Dermis blood vessel endothelial cell (primary cell): Measurements from ENCODE around the gene TUBB2B. TPM values are rescaled to one million over a fixed set of nuclear protein-coding genes. Genes with fewer than 3 reads are reported as not detected.

ENCODE experiments used
- DNase-seq: peaks from one replicate; pipeline ENCODE4 v3.0.0; 2010
- total RNA-seq: library from RNA; depleted of rRNA; stranded (reverse); fragments of >200 nt; gene quantifications from 2 replicates; pipeline ENCODE4 v1.2.3, GENCODE V29; 2014

Gene TUBB2B
- 6.7 and 9.7 TPM in 2 replicates for total RNA-seq

GRCh38 chr6:3227363-3228045 is at the start of gene TUBB2B:
TUBB2B (minus strand) TSS chr6:3227653; CDS start chr6:3227543, 110 bp downstream.
- DNase-seq = no peak

GRCh38 chr6:3277251-3277650 is 49.8 kb upstream of the TUBB2B start:
- DNase-seq = no peak

GRCh38 chr6:3276174-3277167 is 49.0 kb upstream of the TUBB2B start:
- no peak for DNase-seq

DNA sequence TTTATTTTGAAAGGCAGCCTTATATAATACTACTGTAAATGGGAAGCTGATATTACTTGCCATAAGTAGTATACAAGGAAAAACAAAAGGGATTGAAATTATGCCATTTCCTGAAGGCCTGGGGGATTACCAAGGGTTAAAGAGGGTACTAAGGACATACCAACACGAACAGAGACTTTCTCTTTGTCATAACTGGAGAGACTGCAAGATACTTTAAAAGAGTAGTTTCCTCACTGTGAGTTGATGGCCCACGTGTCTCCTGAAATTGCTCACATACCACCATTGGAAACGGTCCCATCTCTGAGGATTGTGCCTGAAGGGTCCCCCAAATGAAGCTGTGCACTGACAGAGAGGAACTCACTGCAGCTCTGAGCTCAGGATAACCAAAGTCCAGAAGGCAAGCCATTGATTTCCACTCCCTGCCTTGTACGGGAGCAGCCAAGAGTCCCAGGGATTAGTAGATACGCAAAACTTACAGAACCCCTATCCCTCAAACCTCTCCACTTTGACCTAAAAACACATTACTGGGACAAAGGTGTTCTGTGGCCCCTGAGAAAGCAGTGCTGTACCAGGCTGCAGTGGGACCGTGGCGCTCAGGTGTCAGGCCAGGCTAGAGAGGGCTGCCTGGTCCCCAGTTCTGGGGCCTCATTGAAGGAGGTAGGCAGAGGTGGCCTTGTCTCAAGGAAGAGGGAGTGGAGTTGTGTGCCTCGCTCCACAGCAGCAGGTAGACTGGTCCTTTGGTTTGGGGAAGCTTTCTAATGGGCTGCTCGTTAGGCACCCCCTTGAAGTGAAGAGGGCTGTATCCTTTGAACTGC is 46.5 kb upstream of the TUBB2B start:
- no peak for DNase-seq

GRCh38 chr6:3272911-3273547 is 45.6 kb upstream of the TUBB2B start:
- DNase-seq = no peak

- no peak for DNase-seq
Measured at GRCh38 chr6:3271756-3272155, 44.3 kb upstream of the TUBB2B start.

GRCh38 chr6:3270258-3270657 is 42.8 kb upstream of the TUBB2B start:
- DNase-seq = no peak

- no peak for DNase-seq
Measured at GRCh38 chr6:3269281-3269975, 42.0 kb upstream of the TUBB2B start.

DNA sequence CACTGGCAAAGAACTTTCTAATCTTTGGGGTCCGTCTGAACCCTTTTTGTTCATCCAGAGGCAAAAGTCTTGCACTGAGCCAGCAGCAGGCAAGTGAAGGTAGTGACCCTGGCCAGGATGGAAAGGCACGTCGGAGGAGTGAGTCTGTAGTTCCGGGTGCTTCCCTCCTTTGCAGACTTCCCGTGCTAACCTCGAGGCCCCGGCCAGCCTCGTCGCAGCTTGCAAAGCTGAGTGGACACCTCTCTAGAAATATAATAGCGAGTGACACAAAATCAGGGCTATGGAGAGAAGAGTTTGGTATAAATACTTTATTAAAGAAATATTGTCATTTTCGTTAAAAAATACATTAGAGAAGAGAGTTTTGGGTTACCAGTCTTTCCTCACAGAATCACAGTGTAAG is 41.2 kb upstream of the TUBB2B start:
- DNase-seq = no peak

- no peak for DNase-seq
Measured at GRCh38 chr6:3267162-3267561, 39.7 kb upstream of the TUBB2B start.

DNA sequence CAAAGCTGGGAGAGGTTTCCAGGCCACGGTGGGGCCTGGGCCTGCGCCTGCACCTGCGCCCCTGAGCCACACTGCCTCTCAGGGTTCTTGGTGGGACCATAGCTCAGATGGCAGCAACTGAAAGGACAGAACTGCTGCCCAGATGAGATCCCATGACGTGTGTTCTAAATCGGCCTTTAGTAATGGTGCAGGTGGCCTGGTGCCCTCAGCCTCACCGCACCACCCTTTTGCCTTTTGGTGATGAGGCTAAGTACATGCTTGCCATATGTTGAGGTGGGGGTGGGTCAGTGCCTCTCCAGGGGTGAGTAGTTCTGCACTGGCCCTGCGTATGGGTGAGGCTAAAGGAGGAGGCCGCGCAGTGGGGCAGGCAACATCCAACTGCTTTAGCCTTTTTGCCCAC is 38.7 kb upstream of the TUBB2B start:
- DNase-seq = no peak

GRCh38 chr6:3265671-3266070 is 38.2 kb upstream of the TUBB2B start:
- no peak for DNase-seq

- DNase-seq = no peak
Measured at GRCh38 chr6:3264356-3264755, 36.9 kb upstream of the TUBB2B start.

GRCh38 chr6:3263096-3263495 is 35.6 kb upstream of the TUBB2B start:
- DNase-seq = peak; percentile 49

DNA sequence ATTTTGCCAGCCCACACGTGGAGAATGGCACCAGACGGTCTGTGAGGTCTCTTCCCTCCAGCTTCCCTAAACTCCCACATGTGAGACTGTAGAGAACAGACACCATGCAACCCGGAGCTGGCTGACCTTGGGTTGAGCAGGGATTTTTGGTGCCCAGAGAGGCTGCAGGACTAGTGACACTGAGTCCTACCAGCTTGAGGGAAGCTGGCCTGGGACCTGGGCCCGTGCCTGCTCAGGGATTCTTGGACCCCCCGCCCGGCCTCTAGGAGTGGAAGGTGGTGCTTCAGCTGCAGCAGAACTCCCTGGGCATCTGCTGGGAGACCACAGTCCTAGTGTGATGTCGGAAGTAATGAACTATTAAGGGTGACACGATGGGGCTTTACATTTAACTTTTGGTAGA is 34.5 kb upstream of the TUBB2B start:
- DNase-seq = no peak

- DNase-seq = no peak
Measured at GRCh38 chr6:3261518-3261820, 34.0 kb upstream of the TUBB2B start.

GRCh38 chr6:3260772-3261517 is 33.5 kb upstream of the TUBB2B start:
- DNase-seq = no peak

DNA sequence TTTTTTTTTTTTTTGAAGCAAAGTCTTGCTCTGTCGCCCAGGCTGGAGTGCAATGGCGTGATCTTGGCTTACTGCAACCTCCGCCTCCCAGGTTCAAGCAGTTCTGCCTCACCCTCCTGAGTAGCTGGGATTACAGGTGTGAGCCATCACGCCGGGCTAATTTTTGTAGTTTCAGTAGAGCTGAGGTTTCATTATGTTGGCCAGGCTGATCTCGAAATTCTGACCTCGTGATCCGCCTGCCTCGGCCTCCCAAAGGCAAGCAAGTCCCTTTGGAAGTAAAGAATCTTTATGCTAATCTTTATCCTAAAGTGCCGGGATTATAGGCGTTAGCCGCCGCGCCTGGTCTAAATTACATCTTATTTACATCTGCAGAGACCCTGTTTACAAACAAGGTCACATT is 32.8 kb upstream of the TUBB2B start:
- no peak for DNase-seq

GRCh38 chr6:3259491-3259958 is 32.1 kb upstream of the TUBB2B start:
- peak; percentile 45 for DNase-seq

- DNase-seq = peak; percentile 91
Measured at GRCh38 chr6:3258720-3259490, 31.5 kb upstream of the TUBB2B start, which contains the start of gene PSMG4. PSMG4 (plus strand) TSS chr6:3258947; CDS start chr6:3259023, 76 bp downstream.
